Bronchial smooth muscle cell (primary cell): ENCODE results near the gene BCKDHB. TPM values are rescaled to one million over a fixed set of nuclear protein-coding genes. Genes with fewer than 3 reads are reported as not detected.

Source experiments
- total RNA-seq: library from RNA; depleted of rRNA; stranded (reverse); fragments of >200 nt; gene quantifications from 2 replicates; pipeline ENCODE4 v1.2.1, GENCODE V29; 2014

Gene BCKDHB
- total RNA-seq = 6.2 and 13.2 TPM in 2 replicates

DNA sequence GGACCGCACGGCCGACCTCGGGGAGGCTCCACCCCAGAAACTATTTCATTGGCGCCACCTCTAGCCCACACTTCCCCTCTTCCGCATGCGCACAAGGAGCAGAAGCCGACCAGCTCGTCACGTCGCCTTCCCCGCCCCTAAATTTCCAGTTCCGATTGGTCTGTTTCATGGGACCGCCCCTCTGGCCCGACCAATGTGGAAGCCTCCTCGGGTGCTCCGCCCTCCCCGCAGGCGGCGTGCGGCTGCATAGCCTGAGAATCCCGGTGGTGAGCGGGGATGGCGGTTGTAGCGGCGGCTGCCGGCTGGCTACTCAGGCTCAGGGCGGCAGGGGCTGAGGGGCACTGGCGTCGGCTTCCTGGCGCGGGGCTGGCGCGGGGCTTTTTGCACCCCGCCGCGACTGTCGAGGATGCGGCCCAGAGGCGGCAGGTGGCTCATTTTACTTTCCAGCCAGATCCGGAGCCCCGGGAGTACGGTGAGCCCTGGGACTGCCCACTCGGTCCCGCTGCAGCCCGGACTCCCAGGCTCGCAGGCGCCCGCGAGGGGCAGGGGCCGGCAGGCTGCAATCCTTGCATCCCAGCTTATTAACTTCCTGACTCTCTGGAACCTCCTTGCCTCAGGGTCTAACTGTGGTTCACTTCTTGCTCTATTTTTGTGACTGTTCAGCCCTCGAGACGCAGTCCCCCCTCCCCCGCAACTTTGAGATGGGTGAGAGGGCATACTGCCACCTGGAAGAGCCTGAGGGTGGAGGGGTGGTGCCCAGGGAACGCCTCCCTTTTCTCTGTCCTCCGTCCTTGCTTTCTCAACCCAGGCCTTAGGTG, at the start of gene BCKDHB:
BCKDHB (plus strand) TSS at position 254 of the 818 bp plus-strand sequence; CDS start at position 277, 23 bp downstream.

Other genes with a start within 250 kb of the BCKDHB start
- gene ELOVL4, start 159.1 kb upstream of the BCKDHB start, total RNA-seq = 2.5 and 7.3 TPM in 2 replicates
- 0.34 and 3.2 TPM in 2 replicates for gene TTK, start 102.0 kb upstream of the BCKDHB start, total RNA-seq